ENCODE measurements around the gene DFFB.

Gene DFFB

DNA sequence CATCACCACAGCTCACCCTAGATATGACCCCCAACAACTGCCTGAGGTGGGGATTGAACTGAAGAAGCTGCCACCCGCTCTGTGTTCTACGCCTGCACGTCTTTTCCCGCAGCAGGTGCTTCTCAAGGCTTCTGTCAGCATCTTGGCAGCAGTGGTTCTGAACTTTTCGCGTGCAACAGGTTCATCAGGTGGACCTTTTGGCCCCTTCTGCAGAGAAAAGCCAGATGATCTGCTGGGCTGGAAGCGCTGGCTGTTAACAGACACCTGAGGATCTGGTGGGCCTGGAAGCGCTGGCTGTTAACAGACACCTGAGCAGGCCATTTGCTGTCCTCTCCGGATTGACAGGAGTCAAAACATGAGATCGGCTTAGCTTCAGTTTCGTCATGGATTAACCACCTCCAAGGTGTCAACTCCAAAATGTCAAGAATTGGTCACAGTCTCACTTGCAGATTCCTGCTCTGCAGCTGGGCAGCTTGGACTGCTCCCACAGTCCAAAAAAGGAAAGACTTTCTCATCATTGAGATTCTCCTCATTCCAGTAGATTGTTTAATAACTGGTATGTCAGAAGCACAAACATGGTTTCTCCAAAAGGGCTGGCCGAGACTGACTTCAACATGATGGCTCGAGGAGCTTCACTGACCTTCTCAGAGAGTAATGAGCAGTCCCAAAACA, 38.1 kb downstream of the DFFB start:
- H3K4me3 ChIP-seq (ENCODE audit: low read depth, low read length): no peak overlapping the region
- TF ChIP-seq, protein P1, sequence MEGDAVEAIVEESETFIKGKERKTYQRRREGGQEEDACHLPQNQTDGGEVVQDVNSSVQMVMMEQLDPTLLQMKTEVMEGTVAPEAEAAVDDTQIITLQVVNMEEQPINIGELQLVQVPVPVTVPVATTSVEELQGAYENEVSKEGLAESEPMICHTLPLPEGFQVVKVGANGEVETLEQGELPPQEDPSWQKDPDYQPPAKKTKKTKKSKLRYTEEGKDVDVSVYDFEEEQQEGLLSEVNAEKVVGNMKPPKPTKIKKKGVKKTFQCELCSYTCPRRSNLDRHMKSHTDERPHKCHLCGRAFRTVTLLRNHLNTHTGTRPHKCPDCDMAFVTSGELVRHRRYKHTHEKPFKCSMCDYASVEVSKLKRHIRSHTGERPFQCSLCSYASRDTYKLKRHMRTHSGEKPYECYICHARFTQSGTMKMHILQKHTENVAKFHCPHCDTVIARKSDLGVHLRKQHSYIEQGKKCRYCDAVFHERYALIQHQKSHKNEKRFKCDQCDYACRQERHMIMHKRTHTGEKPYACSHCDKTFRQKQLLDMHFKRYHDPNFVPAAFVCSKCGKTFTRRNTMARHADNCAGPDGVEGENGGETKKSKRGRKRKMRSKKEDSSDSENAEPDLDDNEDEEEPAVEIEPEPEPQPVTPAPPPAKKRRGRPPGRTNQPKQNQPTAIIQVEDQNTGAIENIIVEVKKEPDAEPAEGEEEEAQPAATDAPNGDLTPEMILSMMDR (IDR thresholded peaks at IDR 0.05; ENCODE audit: low read depth, low read length): no peak

DNA sequence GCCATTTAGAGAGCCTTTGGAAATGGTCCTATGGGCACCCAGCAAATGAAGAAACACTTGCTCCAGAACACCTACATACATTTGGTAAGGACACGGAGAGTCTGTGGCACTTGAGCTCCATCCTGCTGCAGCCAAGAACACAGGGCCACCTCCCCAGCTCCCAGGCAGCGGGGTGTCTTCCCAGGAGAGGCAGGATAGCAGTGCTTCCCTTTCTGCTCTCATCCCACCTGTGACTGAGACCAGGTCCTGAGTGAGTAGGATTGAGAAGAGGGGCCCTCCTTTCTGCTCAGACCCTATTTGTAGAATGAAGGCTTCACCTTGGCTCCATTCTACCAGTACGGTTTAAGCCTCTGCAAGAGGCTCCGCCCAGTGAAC, 38.7 kb downstream of the DFFB start:
- TF ChIP-seq, protein P1 (IDR thresholded peaks at IDR 0.05; ENCODE audit: low read depth, low read length): no peak
- no peak overlapping the region for H3K4me3 ChIP-seq (ENCODE audit: low read depth, low read length)

DNA sequence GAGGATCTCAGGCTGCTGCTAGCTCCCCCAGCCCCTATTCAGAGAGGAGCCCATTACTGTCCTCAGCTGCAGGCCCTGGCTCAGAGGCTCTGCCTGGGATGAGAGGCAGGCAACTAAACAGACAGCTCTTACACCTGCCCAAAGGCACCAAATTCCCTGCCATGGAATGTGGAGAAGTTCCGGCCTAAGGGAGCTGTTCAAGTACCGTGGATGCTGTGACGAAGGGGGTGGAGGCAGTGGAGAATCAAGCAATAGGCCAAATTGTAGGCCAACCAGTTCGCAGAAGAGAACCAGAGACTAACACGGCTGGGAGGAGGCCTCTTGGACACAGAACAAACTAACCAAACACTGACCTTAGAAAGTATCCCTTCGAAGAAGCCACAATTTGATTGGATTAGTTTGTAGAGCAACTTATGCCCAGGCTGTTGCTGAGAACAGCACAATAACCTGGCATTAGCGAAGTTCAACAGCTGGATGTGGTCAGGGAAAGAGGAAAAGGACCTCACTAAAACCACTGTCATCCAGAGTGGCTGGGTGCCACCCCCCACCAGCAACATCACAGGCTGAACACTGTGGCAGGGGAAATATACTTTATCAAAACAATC, 39.2 kb downstream of the DFFB start:
- H3K4me3 ChIP-seq (ENCODE audit: low read depth, low read length): no peak overlapping the region

DNA sequence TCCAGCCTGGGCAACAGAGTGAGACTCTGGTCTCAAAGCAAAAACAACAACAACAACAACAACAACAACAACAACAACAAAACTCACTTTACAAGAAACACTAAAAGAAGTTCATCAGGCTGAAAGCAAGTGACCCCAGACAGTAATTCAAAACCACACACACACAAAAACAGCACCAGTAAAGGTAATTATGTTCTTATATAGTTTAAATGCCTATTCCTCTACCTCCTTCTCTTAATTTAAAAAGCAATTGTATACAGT, 41.1 kb downstream of the DFFB start:
- H3K4me3 ChIP-seq (ENCODE audit: low read depth, low read length): no peak overlapping the region
- TF ChIP-seq, protein P1 (IDR thresholded peaks at IDR 0.05; ENCODE audit: low read depth, low read length): no peak

More for the DNA sequence above, 39.2 kb downstream of the DFFB start:
- TF ChIP-seq, protein P1 (IDR thresholded peaks at IDR 0.05; ENCODE audit: low read depth, low read length): no peak

DNA sequence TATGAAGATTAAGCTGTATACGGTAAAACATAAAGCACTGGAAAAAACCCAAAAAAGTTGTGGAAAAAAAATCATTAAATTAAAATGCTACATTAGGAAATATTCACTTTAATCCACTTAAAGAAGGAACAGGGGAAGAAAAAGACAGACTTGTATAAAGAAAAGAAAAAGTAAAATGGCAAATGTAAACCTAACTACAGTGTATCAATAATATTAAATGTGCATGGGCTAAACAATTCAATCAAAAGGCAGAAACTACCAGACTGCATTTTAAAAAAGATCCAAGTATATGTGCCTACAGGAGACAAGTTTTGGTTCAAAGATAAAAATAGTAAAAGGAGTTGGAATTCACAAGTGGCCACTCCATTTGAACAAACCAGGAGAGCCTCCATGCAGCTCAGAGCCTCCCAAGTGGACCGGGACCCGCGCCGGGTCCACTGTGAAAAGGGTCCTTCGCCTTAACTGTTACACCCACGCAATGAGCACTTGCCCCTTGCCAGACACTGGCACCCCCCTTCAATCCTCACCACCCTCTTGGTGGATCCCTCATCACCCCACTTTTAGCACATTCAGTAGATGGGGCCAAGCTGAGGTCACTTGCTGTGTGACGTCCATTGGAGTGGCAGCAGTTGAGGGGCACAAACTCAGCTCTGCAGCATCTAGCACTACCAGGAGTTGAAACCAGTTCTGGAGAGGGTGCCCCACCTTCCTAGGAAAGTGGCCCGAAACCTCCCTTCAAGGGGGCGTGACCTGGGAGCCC, 41.9 kb downstream of the DFFB start:
- TF ChIP-seq, protein P1 (IDR thresholded peaks at IDR 0.05; ENCODE audit: low read depth, low read length): no peak
- H3K4me3 ChIP-seq (ENCODE audit: low read depth, low read length): peak overlapping the region; percentile 93

DNA sequence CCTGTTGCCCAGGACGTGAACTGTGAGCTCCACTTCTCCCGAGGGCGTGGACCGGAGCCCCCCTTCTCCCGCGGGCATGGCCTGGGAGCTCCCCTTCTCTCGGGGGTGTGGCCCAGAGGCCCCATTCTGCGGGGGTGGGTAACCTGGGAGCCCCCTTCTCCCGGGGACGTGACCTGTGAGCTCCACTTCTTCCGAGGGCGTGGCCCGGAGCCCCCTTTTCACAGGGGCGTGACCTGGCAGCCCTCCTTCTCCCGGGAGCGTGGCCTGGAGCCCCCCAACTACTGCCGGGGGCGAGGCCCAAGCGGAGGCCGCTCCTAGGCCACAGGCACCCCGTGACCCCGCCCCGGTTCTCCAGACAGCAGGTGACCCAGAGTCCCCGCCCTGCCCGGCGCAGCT, 42.5 kb downstream of the DFFB start:
- peak overlapping the region; percentile 93 for H3K4me3 ChIP-seq (ENCODE audit: low read depth, low read length)
- TF ChIP-seq, protein P1 (IDR thresholded peaks at IDR 0.05; ENCODE audit: low read depth, low read length): no peak
